Stimulated activated CD8-positive, alpha-beta memory T cell treated with anti-CD3 and anti-CD28 coated beads, Interleukin-7, amount 100 ng/mL, for 4 hours (primary cell): ENCODE data around the gene ISYNA1.

Experiments used
- DNase-seq, 2 donors: peaks; one replicate each; pipeline ENCODE4 v3.0.0-alpha.2; 2020; ENCODE audit warnings: low read depth in 2 of 2

ISYNA1 gene

GRCh38 chr19:18431351-18432197 is 6.4 kb downstream of the ISYNA1 start:
- DNase-seq = no peak

DNA sequence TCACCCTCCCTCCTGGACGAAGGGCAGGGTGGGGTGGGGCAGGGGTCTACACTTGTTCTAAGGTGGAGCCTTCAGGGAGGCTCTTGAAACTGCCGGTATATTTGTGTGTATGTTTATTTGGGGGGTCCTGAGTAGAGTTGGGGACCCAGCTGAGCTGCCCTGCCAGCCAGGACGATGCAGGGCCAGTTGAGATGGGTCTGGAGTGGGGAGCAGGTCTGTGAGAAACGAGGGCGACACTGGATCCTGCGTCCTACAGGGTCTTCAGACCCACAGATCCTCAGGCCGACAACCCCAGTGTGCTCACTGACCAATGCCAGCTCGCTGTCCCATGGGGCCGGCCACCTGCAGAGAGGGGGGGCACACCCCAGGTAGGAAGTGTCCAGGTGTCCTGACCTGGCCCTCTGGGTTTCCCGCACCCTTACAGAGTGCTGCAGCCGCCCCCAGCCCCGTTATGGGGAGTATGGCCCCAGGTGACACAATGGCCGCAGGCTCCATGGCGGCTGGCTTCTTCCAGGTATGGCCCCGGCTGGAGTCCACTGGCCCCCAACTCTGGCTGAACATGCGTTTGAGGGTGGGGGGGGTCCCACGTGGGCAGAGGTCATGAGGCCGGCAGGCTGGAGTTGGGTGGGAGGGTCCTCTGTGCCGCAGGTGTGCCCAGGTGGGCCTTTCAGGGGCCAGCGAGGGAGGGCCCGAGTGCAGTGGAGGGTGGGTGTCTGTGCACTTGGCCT is 7.4 kb downstream of the ISYNA1 start:
- DNase-seq = no peak

- DNase-seq = no peak
Measured at GRCh38 chr19:18429717-18430416, 8.1 kb downstream of the ISYNA1 start.

GRCh38 chr19:18428787-18429674 is 8.9 kb downstream of the ISYNA1 start:
- DNase-seq = peak; percentile 50 to 79

- no peak for DNase-seq
Measured at GRCh38 chr19:18428173-18428786, 9.7 kb downstream of the ISYNA1 start.

DNA sequence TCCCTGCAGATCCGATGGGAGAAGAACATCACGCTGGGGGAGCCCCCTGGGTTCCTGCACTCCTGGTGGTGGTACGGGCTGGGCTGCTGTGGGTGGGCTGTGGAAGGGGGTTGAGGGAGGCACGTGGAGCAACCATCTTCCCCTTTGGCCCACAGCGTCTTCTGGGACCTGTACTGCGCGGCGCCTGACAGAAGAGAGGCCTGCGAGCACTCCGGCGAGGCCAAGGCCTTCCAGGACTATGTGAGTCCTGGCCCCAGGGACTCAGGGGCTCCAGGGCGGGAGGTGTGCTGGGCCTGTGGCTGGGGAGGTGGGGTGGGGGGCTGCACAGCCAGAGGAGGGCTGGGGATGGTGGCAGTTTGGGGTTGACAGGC is 10.2 kb downstream of the ISYNA1 start:
- DNase-seq = no peak

- DNase-seq = no peak
Measured at GRCh38 chr19:18427080-18427742, 10.7 kb downstream of the ISYNA1 start.

- DNase-seq = no peak
Measured at GRCh38 chr19:18426416-18426767, 11.5 kb downstream of the ISYNA1 start.

DNA sequence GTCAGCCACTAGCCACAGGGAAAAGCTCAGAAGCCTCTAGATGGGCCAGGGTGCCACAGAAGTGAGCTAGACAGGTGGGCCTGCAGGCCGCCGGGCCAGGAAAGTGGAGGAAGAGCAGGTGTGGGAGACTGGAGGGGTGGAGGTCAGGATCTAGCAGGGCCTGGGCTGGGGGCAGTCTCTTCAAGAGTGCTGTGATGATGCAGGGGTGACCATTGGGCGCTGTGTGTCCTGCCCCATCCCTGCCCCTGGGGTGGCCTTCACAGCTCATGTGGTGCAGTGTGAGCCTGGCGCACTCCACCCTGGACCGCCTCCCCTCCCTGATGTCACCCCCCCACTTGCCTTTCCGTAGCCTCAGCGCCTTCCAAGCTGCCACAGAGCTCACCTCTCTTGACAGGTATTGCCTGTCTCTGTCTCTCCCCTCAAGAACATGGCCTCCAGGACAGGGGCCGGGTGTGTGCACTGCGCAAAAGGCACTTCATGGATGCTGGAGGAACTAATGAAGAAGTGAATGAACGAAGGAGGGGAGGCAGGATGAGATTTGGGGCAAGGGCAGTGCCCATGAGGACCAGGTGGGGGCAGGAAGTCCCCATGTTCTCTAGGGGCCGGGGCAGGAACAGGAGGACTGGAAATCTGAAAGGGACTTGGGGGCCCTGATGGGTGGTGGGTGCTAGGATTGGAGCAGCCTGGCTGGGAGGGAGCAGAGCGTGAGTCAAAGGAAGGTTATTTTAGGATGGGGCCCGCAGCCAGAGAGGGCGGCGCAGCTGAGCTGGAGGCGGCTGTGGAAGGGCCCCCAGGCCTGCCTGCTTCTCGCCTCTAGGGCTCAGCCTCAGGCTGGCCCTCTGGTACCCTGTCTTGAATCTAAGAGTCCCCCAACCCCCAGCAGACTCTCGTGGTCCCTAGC is 12.2 kb downstream of the ISYNA1 start:
- no peak for DNase-seq

DNA sequence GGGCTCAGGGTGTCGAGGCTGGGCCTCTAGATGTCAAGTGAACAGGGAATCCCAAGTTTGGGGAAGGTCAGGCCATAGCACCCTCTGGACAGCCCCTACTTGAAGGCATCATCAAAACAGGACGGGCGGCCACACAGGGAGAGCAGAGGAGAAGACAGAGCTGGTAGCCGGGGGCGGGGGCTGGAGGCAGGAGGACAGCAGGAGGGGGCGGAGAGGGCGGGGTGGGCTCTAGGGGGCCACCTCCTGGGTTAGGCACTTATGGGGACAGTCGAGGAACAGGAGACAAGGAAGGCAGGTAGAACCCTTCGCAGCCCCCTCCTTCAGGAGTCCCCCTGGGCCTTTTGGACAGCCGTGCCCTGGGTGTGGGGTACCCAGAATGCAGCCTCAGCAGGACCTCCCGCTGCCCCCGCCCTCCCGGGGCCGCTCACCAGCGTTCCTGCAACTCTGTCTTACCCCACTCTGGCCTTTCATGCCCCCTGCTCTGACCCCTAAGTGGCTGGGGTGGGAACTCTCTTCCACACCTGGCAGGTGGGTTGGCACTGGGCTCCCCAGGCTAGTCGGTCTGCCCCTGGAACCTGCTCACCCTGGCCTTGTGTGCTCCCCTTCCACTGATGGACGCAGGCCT is 12.9 kb downstream of the ISYNA1 start:
- DNase-seq = no peak

GRCh38 chr19:18424122-18424889 is 13.6 kb downstream of the ISYNA1 start:
- no peak for DNase-seq

GRCh38 chr19:18423258-18424020 is 14.5 kb downstream of the ISYNA1 start:
- no peak for DNase-seq

- DNase-seq = no peak
Measured at GRCh38 chr19:18422530-18423191, 15.3 kb downstream of the ISYNA1 start.

- DNase-seq = no peak
Measured at GRCh38 chr19:18421371-18421959, 16.5 kb downstream of the ISYNA1 start.

GRCh38 chr19:18420930-18421329 is 17.0 kb downstream of the ISYNA1 start:
- no peak for DNase-seq

GRCh38 chr19:18419699-18420460 is 18.1 kb downstream of the ISYNA1 start:
- DNase-seq = peak in 1 of 2 donors; percentile 47
